Adrenal gland (tissue), 12 donors: ENCODE data around the gene CA10. TPM values are rescaled to one million over a fixed set of nuclear protein-coding genes. Genes with fewer than 3 reads are reported as not detected.

Source experiments
- DNase-seq, 7 donors: peaks; one replicate each; pipeline ENCODE4 v3.0.0-alpha.2; 2019 to 2020
- H3K27ac ChIP-seq, 5 donors: fragments of 200-600 bp; sonication (generic) in 4 of 5; 1 replicate in 3 of 5; 2 replicates in 2 of 5; pipeline versions ENCODE4 v1.5.1 to v1.8.0; 2016 to 2020; ENCODE audit warnings: mild to moderate bottlenecking in 1 of 5
- H3K27me3 ChIP-seq: fragments of 200-600 bp; 2 replicates; pipeline ENCODE4 v1.8.0; 2021
- H3K36me3 ChIP-seq, 2 donors: fragments of 200-600 bp; replicated peaks in 1 of 2; 1 replicate in 1 of 2; 2 replicates in 1 of 2; pipeline versions ENCODE4 v1.5.1 to v1.8.0; 2018 to 2022
- H3K4me1 ChIP-seq, 2 donors: fragments of 200-600 bp; replicated peaks in 1 of 2; 1 replicate in 1 of 2; 2 replicates in 1 of 2; pipeline versions ENCODE4 v1.5.1 to v1.8.0; 2018 to 2021
- H3K4me3 ChIP-seq, 4 donors: fragments of 200-600 bp; sonication (generic) in 3 of 4; one replicate each; pipeline ENCODE4 v1.5.1; 2016 to 2018
- H3K9me3 ChIP-seq, 3 donors: fragments of 200-600 bp; sonication (generic) in 1 of 3; replicated peaks in 1 of 3; 1 replicate in 2 of 3; 2 replicates in 1 of 3; pipeline versions ENCODE4 v1.5.1 to v1.8.0; 2016 to 2021
- CTCF ChIP-seq, 6 experiments: fragments of 450-650 bp in 4 of 6; fragments of 200-600 bp in 2 of 6; sonication (generic) in 1 of 6; IDR thresholded peaks; 1 replicate in 5 of 6; 2 replicates in 1 of 6; pipeline versions ENCODE4 v1.5.1 to v1.8.0; 2016 to 2021; ENCODE audit warnings: antibody characterized with exemption in 6 of 6, mild to moderate bottlenecking in 2 of 6, moderate library complexity in 1 of 6
- POLR2A ChIP-seq, 2 donors: fragments of 450-650 bp; IDR thresholded peaks; one replicate each; pipeline ENCODE4 v1.6.1; 2017; ENCODE audit warnings: antibody characterized with exemption in 2 of 2, mild to moderate bottlenecking in 2 of 2, moderate library complexity in 1 of 2
- WGBS, 4 donors: extraction: QIAGEN DNeasy Blood & Tissue Kit in 2 of 4; methylation state at CpG; one replicate each; pipeline versions ENCODE4 v1.1.5 to v1.1.7; 2013 to 2017; 5-methylcytosine and 5-hydroxymethylcytosine counted together
- intact Hi-C, 2 donors: fragments of 100-400 bp; cut with DNase I; formaldehyde crosslinking; loops; one replicate each; pipeline versions ENCODE4 v1.14.1 to v1.15.0; 2022 to 2023
- polyA plus RNA-seq, 3 donors: library from polyadenylated mRNA; stranded (reverse); fragments of 200-250 nt in 2 of 3; fragments of 350-450 nt in 1 of 3; fragmentation: Illumina TruSeq in 1 of 3; extraction: RNeasy Lipid Tissue Mini Kit (QIAGEN cat#74804) in 1 of 3; gene quantifications; one replicate each; pipeline ENCODE4 v1.2.3, GENCODE V29; 2013 to 2014
- total RNA-seq, 9 donors: library from RNA; depleted of rRNA in 4 of 9; stranded (reverse); fragments of >200 nt in 4 of 9; fragments of 120-200 nt in 1 of 9; fragmentation: NEBNext Ultra II Directional in 1 of 9; extraction: Animal tissue kit (Norgen Biotek cat#: 25700) in 1 of 9; gene quantifications; one replicate each; pipeline versions ENCODE4 v1.1.0 to v1.2.4, GENCODE V29; 2013 to 2023
- donor health status: healthy with polysubstance abuse.
- donor health status: Bipolar disorder and iron deficiency.
- donor health status: DM: yes; HTN: yes; CAD: no.
- donor health status: DM: no; HTN: no; CAD: no.
- donor health status: DM: no; HTN: no; CAD: no.
- donor health status: DM: yes; HTN: yes; CAD: no.

CA10 gene
- total and polyA plus RNA-seq, 12 donors = 0.27 to 3.1 (median 2.5) TPM; not detected in 5

DNA sequence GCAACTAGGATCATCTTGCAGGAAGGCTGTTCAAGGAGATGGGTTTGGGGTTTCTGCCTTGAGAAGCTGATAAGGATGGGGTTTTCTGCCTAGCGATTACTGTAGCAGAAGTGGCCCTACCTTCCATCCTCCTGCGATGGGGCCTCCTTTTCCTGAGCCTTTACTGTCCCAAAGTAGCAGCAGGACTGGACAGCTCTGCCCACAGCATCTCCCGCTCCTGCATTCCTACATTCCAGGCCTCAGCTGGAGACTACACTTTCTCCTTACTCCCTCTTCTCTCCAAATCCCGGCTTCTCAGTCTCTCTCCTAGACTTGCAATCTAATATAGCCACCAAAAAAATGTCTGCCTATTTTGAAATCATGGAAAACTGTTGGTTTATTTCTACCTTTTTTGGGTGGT lies 355.4 kb downstream of the CA10 start:
- H3K4me3 ChIP-seq = no peak overlapping the region
- H3K9me3 ChIP-seq = no peaks in the 10 kb centered on the region
- intact Hi-C loops = no loop called here
- WGBS, 4 donors = 62 to 77% (median 66%) methylated on average over 4 of the region's 4 CpGs
- no peak for DNase-seq
- TF ChIP-seq POLR2A (IDR thresholded peaks at IDR 0.05) (no peak), CTCF (IDR thresholded peaks at IDR 0.05) (no peak)
- H3K27ac ChIP-seq = no peak overlapping the region
- no peaks in the 10 kb centered on the region for H3K27me3 ChIP-seq
- H3K4me1 ChIP-seq = no peaks in the 10 kb centered on the region
- H3K36me3 ChIP-seq = no peaks in the 10 kb centered on the region

DNA sequence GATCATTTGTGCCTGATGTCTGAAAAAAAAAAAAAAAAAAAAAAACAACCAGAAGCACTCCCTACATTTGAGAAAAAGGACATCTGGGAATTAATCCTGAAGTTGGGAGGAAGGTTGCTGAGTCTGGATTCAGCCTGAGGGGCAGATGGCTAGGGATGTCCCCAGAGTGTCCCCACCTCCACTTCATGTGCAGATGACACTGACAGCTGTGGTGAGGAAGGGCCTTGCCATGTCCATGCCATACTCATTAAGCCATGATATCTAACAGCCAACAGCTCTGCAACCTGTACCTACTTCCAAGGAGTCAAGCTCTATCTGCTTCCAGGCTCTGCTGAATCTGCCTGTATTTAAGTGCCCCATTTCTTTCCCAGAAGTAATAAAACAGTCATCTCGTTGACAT lies 356.0 kb downstream of the CA10 start:
- no peak overlapping the region for H3K27ac ChIP-seq
- no peaks in the 10 kb centered on the region for H3K36me3 ChIP-seq
- WGBS, 4 donors = 43 to 55% (median 48%) methylated on average over 1 of the region's 1 CpG
- no peaks in the 10 kb centered on the region for H3K9me3 ChIP-seq
- H3K4me3 ChIP-seq = no peak overlapping the region
- H3K4me1 ChIP-seq = no peaks in the 10 kb centered on the region
- no peaks in the 10 kb centered on the region for H3K27me3 ChIP-seq
- DNase-seq = no peak
- TF ChIP-seq POLR2A (IDR thresholded peaks at IDR 0.05) (no peak), CTCF (IDR thresholded peaks at IDR 0.05) (no peak)
- intact Hi-C loops = no loop called here

GRCh38 chr17:51801626-51802025 lies 356.9 kb downstream of the CA10 start:
- H3K36me3 ChIP-seq = no peaks in the 10 kb centered on the region
- no peak for DNase-seq
- intact Hi-C loops = no loop called here
- H3K4me3 ChIP-seq = no peak overlapping the region
- no peak overlapping the region for H3K27ac ChIP-seq
- H3K9me3 ChIP-seq = no peaks in the 10 kb centered on the region
- 73 to 81% (median 80%) methylated on average over 4 of the region's 4 CpGs for WGBS, 4 donors
- no peaks in the 10 kb centered on the region for H3K27me3 ChIP-seq
- TF ChIP-seq CTCF (IDR thresholded peaks at IDR 0.05) (no peak), POLR2A (IDR thresholded peaks at IDR 0.05) (no peak)
- H3K4me1 ChIP-seq = no peaks in the 10 kb centered on the region

DNA sequence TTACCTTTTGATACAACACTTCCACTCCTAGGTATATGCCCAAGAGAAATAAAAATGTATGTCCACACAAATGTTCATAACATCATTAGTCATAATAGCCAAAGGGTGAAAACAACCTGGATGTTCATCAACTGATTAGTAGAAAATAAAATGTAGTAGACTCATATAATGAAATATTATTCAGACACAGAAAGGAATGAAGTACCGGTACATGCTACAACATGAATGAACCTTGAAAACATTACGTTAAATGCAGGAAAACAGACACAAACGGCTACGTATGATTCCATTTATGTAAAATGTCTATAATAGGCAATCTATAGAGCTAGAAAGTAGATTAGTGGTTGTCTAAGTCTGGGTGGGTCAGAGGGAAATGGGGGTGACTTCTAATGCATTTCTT lies 358.5 kb downstream of the CA10 start:
- DNase-seq = no peak
- Histone ChIP-seq H3K27me3 (no peaks in the 10 kb centered on the region), H3K4me1 (no peaks in the 10 kb centered on the region), H3K4me3 (no peak overlapping the region), H3K27ac (no peak overlapping the region), H3K36me3 (no peaks in the 10 kb centered on the region), H3K9me3 (no peaks in the 10 kb centered on the region)
- 80 to 83% (median 82%) methylated on average over 4 of the region's 4 CpGs for WGBS, 4 donors
- no peak for TF ChIP-seq CTCF (IDR thresholded peaks at IDR 0.05)
- TF ChIP-seq POLR2A (IDR thresholded peaks at IDR 0.05) = no peak
- intact Hi-C loops = no loop called here
